Measurements from ENCODE around the gene MPZL1. TPM values are rescaled to one million over a fixed set of nuclear protein-coding genes. Genes with fewer than 3 reads are reported as not detected.

MPZL1 gene
- total RNA-seq, 4 donors from 2014 or later, result 23.1 to 87.7 (median 66.6) TPM

DNA sequence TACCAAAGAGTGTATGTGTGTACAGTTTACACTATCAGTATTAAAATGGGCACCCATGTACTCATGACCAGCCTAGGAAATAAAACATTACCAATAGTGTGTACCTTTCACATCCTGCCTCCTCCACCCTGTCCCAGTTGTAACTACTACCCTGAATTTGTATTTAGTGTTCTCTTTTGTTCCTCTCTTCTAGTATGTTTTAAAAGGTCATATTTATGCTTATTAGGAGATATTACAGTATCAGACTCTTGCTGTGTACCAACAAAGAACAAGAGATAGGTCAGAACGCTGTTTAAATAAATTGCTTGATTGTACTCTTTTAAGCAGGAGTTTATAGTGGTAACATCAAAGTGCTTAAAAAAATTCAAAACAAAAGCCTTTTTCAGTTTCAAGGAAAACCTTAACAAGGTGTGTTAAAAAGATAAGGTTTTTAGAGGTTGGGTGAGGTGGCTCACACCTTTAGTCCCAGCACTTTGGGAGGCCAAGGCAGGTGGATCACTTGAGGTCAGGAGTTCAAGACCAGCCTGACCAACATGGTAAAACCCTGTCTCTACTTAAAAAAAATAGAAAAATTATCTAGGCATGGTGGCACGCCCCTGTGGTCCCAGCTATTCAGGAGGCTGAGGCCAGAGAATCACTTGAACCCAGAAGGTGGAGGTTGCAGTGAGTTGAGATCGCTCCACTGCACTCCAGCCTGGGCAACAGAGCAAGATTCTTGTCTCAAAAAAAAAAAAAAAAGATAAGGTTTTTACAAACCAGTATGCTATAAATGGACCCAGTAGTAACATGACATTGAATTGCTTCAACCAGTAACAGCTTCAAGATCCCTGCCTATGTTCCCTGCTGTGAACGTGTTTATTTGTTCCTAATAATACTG, 35.9 kb downstream of the MPZL1 start:
- Histone ChIP-seq H3K9me3 (no peaks in the 10 kb centered on the region), H3K4me3 (no peak overlapping the region), H3K27ac (peak overlapping the region in 2 of 4 donors; percentile 18 to 66), H3K36me3 (no peaks in the 10 kb centered on the region), H3K27me3 (no peaks in the 10 kb centered on the region), H3K4me1 (peaks cover 0 to 31% (median 2%) of the 10 kb centered on the region in 4 donors)
- no peak for TF ChIP-seq POLR2A (IDR thresholded peaks at IDR 0.05)
- TF ChIP-seq, protein P1, sequence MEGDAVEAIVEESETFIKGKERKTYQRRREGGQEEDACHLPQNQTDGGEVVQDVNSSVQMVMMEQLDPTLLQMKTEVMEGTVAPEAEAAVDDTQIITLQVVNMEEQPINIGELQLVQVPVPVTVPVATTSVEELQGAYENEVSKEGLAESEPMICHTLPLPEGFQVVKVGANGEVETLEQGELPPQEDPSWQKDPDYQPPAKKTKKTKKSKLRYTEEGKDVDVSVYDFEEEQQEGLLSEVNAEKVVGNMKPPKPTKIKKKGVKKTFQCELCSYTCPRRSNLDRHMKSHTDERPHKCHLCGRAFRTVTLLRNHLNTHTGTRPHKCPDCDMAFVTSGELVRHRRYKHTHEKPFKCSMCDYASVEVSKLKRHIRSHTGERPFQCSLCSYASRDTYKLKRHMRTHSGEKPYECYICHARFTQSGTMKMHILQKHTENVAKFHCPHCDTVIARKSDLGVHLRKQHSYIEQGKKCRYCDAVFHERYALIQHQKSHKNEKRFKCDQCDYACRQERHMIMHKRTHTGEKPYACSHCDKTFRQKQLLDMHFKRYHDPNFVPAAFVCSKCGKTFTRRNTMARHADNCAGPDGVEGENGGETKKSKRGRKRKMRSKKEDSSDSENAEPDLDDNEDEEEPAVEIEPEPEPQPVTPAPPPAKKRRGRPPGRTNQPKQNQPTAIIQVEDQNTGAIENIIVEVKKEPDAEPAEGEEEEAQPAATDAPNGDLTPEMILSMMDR (IDR thresholded peaks at IDR 0.05), result no peak
- DNase-seq, result no peak

DNA sequence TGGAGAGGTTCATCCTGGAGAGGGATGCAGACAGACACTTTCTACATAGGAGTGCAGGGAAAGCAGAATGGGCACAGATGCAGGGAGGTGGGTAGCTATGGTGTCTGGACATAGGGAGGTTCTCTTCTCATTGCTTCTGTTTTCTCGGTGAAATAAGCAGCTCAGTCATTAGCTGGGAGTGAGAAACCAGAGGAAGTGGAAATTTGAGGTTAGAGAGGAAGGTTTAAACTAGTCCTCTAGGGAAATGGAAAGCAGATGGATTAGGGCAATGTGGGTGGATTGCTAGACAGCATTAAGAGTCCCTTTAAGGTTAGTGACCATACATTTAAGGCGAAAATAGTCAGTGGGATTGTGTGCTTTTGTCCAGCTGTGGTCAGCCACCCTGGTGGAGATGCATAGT, 39.6 kb downstream of the MPZL1 start:
- H3K4me3 ChIP-seq, result no peak overlapping the region
- no peaks in the 10 kb centered on the region for H3K27me3 ChIP-seq
- H3K27ac ChIP-seq, result no peak overlapping the region
- H3K9me3 ChIP-seq, result no peaks in the 10 kb centered on the region
- peaks cover 0 to 11% (median 0%) of the 10 kb centered on the region in 3 donors for H3K36me3 ChIP-seq
- H3K4me1 ChIP-seq, result peaks cover 0 to 14% (median 0%) of the 10 kb centered on the region in 4 donors
- TF ChIP-seq POLR2A (IDR thresholded peaks at IDR 0.05), result no peak
- TF ChIP-seq, protein P1 (IDR thresholded peaks at IDR 0.05), result no peak
- no peak for DNase-seq

DNA sequence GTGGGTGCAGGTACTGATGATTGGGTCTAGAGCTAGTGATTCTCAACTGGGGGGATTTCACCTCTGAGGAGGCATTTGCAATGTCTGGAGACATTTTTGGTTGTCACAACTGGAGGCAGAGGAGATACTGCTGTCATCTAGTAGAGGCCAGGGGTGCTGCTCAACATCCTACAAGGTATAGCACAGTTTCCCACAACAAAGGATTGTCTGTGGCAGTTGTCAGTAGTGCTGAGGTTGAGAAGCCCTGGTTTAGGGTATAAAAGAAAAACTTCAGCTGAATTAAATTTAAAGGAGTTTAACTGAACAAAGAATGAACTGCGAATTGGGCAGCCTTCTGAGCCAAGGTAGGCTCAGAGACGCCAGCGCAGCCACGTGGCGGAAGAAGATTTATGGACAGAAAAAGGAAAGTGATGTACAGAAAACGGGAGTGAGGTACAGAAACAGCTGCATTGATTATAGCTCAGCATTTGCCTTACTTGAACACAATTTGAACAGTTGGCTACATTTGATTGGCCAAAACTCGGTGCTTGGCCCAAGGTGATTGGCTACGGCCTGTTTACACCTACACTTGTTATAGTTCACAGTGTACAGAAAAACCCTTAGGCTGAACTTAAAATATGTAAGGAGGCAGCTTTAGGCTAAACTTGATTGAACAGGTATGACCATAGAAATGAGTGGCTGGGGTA, 40.4 kb downstream of the MPZL1 start:
- H3K4me3 ChIP-seq, result no peak overlapping the region
- no peaks in the 10 kb centered on the region for H3K27me3 ChIP-seq
- no peaks in the 10 kb centered on the region for H3K9me3 ChIP-seq
- no peak for DNase-seq
- TF ChIP-seq, protein P1 (IDR thresholded peaks at IDR 0.05), result no peak
- no peak for TF ChIP-seq POLR2A (IDR thresholded peaks at IDR 0.05)
- H3K27ac ChIP-seq, result no peak overlapping the region
- H3K4me1 ChIP-seq, result peaks cover 0 to 6% (median 0%) of the 10 kb centered on the region in 4 donors
- H3K36me3 ChIP-seq, result peaks cover 0 to 19% (median 0%) of the 10 kb centered on the region in 3 donors

DNA sequence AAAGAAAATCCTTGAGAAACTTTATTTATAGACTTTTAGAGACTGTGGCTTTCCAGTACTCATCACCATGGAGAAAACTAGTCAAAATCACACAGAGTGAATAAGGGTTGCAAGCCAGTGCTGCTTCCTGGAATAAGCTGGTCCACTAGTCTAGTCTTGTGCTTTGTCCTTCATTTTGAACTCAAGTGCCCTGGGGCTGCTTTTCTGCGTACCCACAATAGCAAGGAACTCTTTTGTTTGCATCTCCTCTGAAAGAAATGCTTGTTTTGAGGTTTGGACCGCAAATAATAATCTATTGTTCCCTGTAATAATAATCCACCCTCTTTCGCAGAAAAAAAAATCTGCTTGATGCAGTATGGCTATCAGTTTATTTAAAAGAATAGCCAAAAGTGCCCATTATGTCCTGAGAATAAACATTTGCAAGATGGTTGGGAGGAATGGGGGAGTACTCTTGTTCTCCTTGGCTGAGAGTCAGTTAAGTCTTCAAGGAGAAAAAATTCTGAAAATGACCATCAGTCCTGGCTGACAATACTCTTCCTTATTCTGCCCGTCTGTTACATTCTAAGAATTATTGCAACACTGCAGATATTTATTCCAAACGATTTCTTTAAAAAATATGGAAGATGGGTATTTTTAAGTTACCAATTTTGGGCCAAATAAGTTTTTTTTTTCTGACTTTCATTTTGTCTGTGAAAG, 41.9 kb downstream of the MPZL1 start:
- TF ChIP-seq, protein P1 (IDR thresholded peaks at IDR 0.05), result no peak
- no peak for TF ChIP-seq POLR2A (IDR thresholded peaks at IDR 0.05)
- Histone ChIP-seq H3K27ac (no peak overlapping the region), H3K36me3 (peaks cover 0 to 26% (median 0%) of the 10 kb centered on the region in 3 donors), H3K4me3 (no peak overlapping the region), H3K9me3 (no peaks in the 10 kb centered on the region), H3K4me1 (no peaks in the 10 kb centered on the region), H3K27me3 (no peaks in the 10 kb centered on the region)
- no peak for DNase-seq

DNA sequence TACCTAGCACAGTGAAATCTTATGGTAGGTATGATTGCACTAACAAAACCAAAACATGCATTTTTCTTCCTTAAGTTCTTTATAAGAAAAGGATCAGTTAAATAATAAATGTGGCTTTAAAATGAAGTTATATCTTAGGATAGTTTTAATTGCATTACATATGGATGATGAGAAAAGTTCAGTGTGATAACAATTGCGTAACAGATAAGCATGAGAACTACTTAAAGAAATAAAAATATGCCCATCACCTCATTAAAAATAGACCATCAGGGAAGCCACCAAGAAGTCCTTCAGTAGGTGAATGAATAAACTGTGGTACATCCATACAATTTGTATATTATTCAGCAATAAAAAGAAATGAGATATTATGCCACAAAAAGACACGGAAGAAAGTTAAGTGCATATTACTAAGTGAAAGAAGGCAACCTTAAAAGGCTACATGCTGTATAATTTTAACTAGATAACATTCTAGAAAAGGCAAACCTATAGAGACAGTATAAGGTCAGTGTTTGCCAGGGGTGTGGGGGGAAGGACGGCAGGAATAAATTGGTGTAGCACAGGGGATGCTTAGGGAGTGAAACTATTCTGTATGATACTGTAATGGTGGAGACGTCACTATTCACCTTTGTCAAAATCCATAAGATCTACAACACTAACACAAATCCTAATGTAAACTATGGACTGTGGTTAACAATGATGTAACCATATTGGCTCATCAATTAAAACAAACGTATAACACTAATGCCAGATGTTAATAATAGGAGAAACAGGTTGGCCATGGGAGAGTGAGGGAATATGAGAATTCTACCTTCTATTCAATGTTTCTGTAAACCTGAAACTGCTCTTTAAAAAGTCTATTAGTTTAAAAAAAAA, 42.9 kb downstream of the MPZL1 start:
- H3K4me1 ChIP-seq, result no peaks in the 10 kb centered on the region
- H3K4me3 ChIP-seq, result no peak overlapping the region
- H3K9me3 ChIP-seq, result no peaks in the 10 kb centered on the region
- TF ChIP-seq, protein P1 (IDR thresholded peaks at IDR 0.05), result no peak
- TF ChIP-seq POLR2A (IDR thresholded peaks at IDR 0.05), result no peak
- no peak overlapping the region for H3K27ac ChIP-seq
- DNase-seq, result no peak
- H3K36me3 ChIP-seq, result peaks cover 0 to 35% (median 0%) of the 10 kb centered on the region in 3 donors
- H3K27me3 ChIP-seq, result no peaks in the 10 kb centered on the region
